PC-9 (cell line): Measurements from ENCODE around the gene TLCD3A.

ENCODE experiments used
- EZH2 ChIP-seq: fragments of 200-600 bp; sonication (generic); IDR thresholded peaks from 2 replicates; pipeline ENCODE4 v1.8.0; 2017; ENCODE audit warnings: antibody characterized with exemption, low read depth
- TF ChIP-seq, protein P1 (sequence below): fragments of 200-600 bp; sonication (generic); conservative IDR thresholded peaks from 2 replicates; pipeline ENCODE4 v1.6.1; 2017; ENCODE audit warnings: mixed run types, antibody characterized with exemption, mild to moderate bottlenecking, moderate library complexity

DNA sequence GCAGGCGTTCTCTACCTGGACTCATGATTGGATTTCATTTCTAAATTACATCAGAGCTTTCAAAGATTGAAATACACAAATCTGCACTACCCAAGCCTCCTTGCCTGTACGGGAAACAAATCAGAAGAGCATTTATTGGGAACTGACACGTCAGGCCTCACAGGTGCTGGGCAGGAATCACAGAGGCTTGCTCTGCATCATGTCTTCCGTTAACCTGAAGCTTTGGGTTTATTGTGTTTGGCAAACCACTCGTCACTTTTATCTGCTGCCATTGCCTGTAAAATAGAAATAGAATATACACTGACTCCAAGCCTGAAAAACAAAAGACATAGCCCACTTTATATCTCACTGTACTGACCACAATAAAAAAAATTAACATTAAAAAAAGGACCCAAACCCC is 27.6 kb downstream of the TLCD3A start:
- TF ChIP-seq, protein P1, sequence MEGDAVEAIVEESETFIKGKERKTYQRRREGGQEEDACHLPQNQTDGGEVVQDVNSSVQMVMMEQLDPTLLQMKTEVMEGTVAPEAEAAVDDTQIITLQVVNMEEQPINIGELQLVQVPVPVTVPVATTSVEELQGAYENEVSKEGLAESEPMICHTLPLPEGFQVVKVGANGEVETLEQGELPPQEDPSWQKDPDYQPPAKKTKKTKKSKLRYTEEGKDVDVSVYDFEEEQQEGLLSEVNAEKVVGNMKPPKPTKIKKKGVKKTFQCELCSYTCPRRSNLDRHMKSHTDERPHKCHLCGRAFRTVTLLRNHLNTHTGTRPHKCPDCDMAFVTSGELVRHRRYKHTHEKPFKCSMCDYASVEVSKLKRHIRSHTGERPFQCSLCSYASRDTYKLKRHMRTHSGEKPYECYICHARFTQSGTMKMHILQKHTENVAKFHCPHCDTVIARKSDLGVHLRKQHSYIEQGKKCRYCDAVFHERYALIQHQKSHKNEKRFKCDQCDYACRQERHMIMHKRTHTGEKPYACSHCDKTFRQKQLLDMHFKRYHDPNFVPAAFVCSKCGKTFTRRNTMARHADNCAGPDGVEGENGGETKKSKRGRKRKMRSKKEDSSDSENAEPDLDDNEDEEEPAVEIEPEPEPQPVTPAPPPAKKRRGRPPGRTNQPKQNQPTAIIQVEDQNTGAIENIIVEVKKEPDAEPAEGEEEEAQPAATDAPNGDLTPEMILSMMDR: no peak
- no peak for TF ChIP-seq EZH2
